Mesothelial cell of epicardium (in vitro differentiated cells): ENCODE results near the gene ARAP1. TPM values are rescaled to one million over a fixed set of nuclear protein-coding genes. Genes with fewer than 3 reads are reported as not detected.

Experiments used
- DNase-seq, 2 experiments: peaks; one replicate each; pipeline ENCODE4 v3.0.0; 2021; ENCODE audit warnings: low spot score in 2 of 2; ENCODE audit not compliant: unreplicated experiment in 2 of 2
- H3K27ac Mint-ChIP-seq: 2 replicates; pipeline ENCODE4 v1.8.0; 2021; ENCODE audit warnings: mixed read lengths
- H3K27me3 Mint-ChIP-seq: 2 replicates; pipeline ENCODE4 v1.8.0; 2021; ENCODE audit warnings: low read depth, mixed read lengths
- H3K36me3 Mint-ChIP-seq: 2 replicates; pipeline ENCODE4 v1.8.0; 2021; ENCODE audit warnings: mixed read lengths
- H3K4me1 Mint-ChIP-seq: 2 replicates; pipeline ENCODE4 v1.8.0; 2021; ENCODE audit warnings: mixed read lengths
- H3K4me3 Mint-ChIP-seq: 2 replicates; pipeline ENCODE4 v1.8.0; 2021; ENCODE audit warnings: mild to moderate bottlenecking, moderate library complexity, mixed read lengths
- H3K9me3 Mint-ChIP-seq: 2 replicates; pipeline ENCODE4 v1.8.0; 2021; ENCODE audit warnings: mixed read lengths
- total RNA-seq: library from RNA; stranded (reverse); gene quantifications from 3 replicates; pipeline ENCODE4 v1.2.1, GENCODE V29; 2021
- TF ChIP-seq, protein P1 (sequence below): fragments of 200-600 bp; sonication (generic); IDR thresholded peaks from one replicate; pipeline ENCODE4 v1.5.0; 2021; ENCODE audit warnings: antibody characterized with exemption; ENCODE audit not compliant: unreplicated experiment

Gene ARAP1
- total RNA-seq, 1 donor from 2014 or later = 155 TPM

DNA sequence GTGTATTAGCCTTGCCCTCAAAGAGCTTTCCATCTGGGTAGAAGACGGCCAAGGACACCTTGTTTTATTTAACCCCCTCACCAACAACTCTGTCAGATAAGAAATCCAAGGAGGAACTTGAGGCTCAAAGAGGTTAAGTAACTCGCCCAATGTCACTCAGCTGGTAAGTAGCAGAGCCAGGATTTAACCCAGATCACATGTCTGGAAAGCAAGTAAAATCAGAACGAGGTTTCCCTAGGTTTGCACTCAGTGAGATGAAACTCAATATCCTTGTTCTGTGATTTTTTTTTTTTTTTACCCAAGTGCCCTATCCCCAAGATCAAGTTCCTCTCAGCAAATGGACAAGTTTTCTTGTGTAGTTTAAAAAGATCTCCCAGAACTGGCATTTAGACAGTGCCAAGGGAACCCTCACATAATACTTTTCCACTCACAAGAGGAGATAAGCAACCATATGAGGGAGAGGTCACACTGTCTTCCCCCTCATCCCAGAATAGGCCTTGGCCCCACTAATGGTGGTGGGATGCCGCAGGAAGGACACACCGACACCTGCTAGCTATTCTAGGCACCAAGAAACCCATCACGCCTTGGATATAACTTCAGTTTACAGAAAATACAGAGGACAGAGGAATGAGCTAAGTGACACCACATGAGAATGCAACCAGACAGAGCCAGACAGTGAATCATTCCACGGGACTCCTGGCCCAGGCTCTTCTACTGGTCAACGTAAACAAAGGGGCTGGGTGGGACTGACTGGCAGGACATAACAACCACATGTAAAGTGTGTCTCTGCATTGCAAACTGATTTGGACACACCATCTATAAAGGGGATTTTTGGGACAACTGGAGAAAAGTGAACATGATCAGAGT, 8.6 kb upstream of the ARAP1 start:
- Mint-ChIP-seq H3K4me3 (no peak overlapping the region), H3K9me3 (no peaks in the 10 kb centered on the region), H3K27me3 (no peaks in the 10 kb centered on the region), H3K36me3 (peaks cover 24% of the 10 kb centered on the region), H3K27ac (no peak overlapping the region), H3K4me1 (peaks cover 15% of the 10 kb centered on the region)
- DNase-seq = no peak
- TF ChIP-seq, protein P1, sequence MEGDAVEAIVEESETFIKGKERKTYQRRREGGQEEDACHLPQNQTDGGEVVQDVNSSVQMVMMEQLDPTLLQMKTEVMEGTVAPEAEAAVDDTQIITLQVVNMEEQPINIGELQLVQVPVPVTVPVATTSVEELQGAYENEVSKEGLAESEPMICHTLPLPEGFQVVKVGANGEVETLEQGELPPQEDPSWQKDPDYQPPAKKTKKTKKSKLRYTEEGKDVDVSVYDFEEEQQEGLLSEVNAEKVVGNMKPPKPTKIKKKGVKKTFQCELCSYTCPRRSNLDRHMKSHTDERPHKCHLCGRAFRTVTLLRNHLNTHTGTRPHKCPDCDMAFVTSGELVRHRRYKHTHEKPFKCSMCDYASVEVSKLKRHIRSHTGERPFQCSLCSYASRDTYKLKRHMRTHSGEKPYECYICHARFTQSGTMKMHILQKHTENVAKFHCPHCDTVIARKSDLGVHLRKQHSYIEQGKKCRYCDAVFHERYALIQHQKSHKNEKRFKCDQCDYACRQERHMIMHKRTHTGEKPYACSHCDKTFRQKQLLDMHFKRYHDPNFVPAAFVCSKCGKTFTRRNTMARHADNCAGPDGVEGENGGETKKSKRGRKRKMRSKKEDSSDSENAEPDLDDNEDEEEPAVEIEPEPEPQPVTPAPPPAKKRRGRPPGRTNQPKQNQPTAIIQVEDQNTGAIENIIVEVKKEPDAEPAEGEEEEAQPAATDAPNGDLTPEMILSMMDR = no peak

DNA sequence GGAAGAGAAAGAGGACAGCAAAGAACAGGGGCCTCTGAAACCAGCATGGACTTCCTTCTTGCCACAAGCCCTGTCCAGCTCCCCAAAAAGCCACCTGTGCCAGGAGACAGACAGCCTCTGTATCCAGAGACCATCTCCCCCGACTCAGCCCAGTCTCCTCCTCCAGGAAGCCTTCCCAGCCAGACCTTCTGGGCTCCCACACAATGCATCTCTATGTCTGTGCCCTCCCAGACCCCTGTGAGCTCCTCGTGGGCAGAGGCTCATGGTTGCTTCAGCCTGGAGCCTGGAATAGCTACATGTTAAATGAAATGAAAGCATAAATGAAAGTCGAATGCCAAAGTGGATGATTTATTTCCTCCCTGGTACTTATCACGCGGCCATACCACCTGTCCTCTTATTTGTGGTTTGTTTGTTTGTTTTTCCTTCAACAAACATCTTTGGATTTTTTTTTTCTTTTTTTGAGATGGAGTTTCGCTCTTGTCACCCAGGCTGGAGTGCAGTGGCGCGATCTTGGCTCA, 7.3 kb upstream of the ARAP1 start:
- Mint-ChIP-seq H3K9me3 (no peaks in the 10 kb centered on the region), H3K36me3 (peaks cover 27% of the 10 kb centered on the region), H3K27ac (no peak overlapping the region), H3K4me1 (peaks cover 15% of the 10 kb centered on the region), H3K4me3 (no peak overlapping the region), H3K27me3 (no peaks in the 10 kb centered on the region)
- TF ChIP-seq, protein P1 = no peak
- no peak for DNase-seq

DNA sequence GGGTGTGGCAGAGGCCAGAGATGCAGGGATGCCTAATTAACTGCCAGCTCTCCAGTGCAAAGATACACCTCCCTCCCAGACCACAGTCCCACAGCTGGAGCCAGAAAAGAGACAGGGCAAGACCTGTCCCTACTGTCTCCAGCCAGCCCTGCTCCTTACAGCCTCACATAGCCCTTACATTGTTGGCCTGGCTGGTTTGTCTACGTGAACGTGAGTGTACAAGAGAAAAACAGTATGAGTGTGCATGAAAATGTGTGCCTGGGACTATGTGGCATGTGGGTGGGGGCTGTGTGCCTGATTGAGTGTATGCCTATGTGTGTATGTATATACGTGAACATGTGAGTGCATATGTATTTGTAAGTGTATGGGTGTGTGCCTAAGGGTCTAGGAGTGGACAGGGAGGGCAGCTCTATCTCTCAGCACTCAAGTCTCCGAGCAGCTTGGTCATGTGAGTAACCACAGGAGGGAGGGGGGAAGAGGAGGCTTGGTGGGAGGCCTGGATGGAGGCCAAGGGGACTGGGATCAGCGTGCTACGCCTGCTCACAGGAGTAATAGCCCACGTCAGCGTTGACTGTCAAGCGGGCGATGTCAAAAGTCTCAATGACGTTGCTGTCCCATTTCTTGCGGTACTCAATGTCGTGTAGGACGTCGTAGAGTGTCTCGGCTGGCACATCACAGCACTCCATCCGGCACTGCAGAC, 6.6 kb upstream of the ARAP1 start:
- no peak overlapping the region for H3K4me3 Mint-ChIP-seq
- H3K4me1 Mint-ChIP-seq = peaks cover 15% of the 10 kb centered on the region
- peak in 1 of 2 experiments; percentile 66 for DNase-seq
- H3K36me3 Mint-ChIP-seq = peaks cover 32% of the 10 kb centered on the region
- TF ChIP-seq, protein P1 = no peak
- no peaks in the 10 kb centered on the region for H3K27me3 Mint-ChIP-seq
- peak overlapping the region; percentile 39 for H3K27ac Mint-ChIP-seq
- H3K9me3 Mint-ChIP-seq = no peaks in the 10 kb centered on the region

DNA sequence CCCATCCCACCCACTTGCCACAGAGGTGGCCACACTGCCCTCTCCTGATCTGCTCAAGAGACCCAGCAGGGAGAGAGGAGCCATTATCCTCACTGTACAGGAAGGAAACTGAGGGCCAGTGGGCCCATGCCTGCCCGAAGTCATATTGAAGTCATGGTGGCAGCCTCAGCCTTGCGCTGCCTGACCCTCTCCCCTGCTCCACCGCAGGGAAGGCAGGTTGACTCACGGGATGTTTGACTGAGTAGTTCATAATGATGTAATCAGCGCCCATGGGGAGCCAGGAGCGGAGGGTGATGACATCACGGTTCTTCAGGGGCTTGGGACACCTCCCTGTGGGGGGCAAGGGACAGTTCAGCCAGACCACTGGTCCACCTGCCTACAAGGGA, 6.1 kb upstream of the ARAP1 start:
- H3K27me3 Mint-ChIP-seq = no peaks in the 10 kb centered on the region
- DNase-seq = no peak
- peak overlapping the region; percentile 39 for H3K27ac Mint-ChIP-seq
- H3K9me3 Mint-ChIP-seq = no peaks in the 10 kb centered on the region
- H3K4me3 Mint-ChIP-seq = no peak overlapping the region
- H3K4me1 Mint-ChIP-seq = peaks cover 15% of the 10 kb centered on the region
- H3K36me3 Mint-ChIP-seq = peaks cover 32% of the 10 kb centered on the region
- TF ChIP-seq, protein P1 = no peak

DNA sequence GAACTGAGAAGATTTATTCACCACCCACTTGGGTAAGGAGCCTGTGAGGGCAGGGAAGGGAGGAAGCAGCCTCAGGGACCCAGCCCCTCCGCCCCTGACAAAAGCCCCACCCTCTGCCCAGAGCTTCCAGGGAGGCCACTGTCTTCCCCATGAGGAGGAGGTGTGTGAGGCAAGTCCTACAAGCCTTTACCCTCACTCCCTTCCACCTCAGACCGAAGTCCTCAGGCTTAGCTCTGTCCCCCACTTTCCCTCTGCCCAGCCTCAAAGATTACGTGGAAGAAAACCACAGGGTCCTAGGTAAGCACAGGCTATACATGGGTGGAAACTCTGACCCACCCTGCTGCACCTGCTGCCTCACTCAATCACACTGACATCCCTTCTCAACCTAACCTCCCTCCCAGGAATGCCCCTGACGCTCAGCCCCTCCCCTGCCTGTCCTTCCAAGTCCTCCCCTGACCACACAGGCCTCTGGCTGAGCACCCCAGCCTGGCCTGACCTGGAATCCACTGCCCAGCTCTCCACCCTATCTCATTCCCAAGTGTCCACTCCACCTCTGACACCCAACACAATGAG, 3.6 kb upstream of the ARAP1 start:
- no peak for DNase-seq
- Mint-ChIP-seq H3K4me3 (no peak overlapping the region), H3K27me3 (no peaks in the 10 kb centered on the region), H3K27ac (no peak overlapping the region), H3K36me3 (peaks cover 27% of the 10 kb centered on the region), H3K9me3 (no peaks in the 10 kb centered on the region), H3K4me1 (peaks cover 29% of the 10 kb centered on the region)
- TF ChIP-seq, protein P1 = no peak
